ENCODE data around the gene POMT2.
"Not testable (repeated sequence)": the region's sequence is repeated elsewhere in the genome, so short reads cannot be mapped to it uniquely, and the experiment has no call there.

POMT2 gene

GRCh38 chr14:77324289-77324688 is 3.6 kb upstream of the POMT2 start:
- no peak for DNase-seq (ENCODE audit: low read depth)

- DNase-seq (ENCODE audit: low read depth) = no peak
Measured at GRCh38 chr14:77323571-77323970, 2.9 kb upstream of the POMT2 start.

- no peak for DNase-seq (ENCODE audit: low read depth)
Measured at GRCh38 chr14:77322951-77323350, 2.3 kb upstream of the POMT2 start.

GRCh38 chr14:77322250-77322902 is 1.7 kb upstream of the POMT2 start:
- DNase-seq (ENCODE audit: low read depth) = no peak

GRCh38 chr14:77319422-77319821 is 1.3 kb downstream of the POMT2 start:
- DNase-seq (ENCODE audit: low read depth) = no peak

- not testable (repeated sequence) for DNase-seq (ENCODE audit: low read depth)
Measured at GRCh38 chr14:77318756-77319155, 1.9 kb downstream of the POMT2 start.

GRCh38 chr14:77318006-77318553 is 2.6 kb downstream of the POMT2 start:
- DNase-seq (ENCODE audit: low read depth) = no peak

GRCh38 chr14:77316872-77317301 is 3.8 kb downstream of the POMT2 start:
- no peak for DNase-seq (ENCODE audit: low read depth)

- DNase-seq (ENCODE audit: low read depth) = no peak
Measured at GRCh38 chr14:77316195-77316505, 4.5 kb downstream of the POMT2 start.

- DNase-seq (ENCODE audit: low read depth) = no peak
Measured at GRCh38 chr14:77314539-77315457, 5.9 kb downstream of the POMT2 start.

- DNase-seq (ENCODE audit: low read depth) = no peak
Measured at GRCh38 chr14:77314043-77314442, 6.6 kb downstream of the POMT2 start.

GRCh38 chr14:77313371-77313770 is 7.3 kb downstream of the POMT2 start:
- DNase-seq (ENCODE audit: low read depth) = no peak

- DNase-seq (ENCODE audit: low read depth) = no peak
Measured at GRCh38 chr14:77311217-77311616, 9.5 kb downstream of the POMT2 start.

GRCh38 chr14:77310026-77310425 is 10.7 kb downstream of the POMT2 start:
- DNase-seq (ENCODE audit: low read depth) = no peak

GRCh38 chr14:77309131-77309530 is 11.6 kb downstream of the POMT2 start:
- no peak for DNase-seq (ENCODE audit: low read depth)

GRCh38 chr14:77306851-77307496 is 13.7 kb downstream of the POMT2 start:
- no peak for DNase-seq (ENCODE audit: low read depth)

- DNase-seq (ENCODE audit: low read depth) = no peak
Measured at GRCh38 chr14:77306416-77306815, 14.3 kb downstream of the POMT2 start.

- DNase-seq (ENCODE audit: low read depth) = no peak
Measured at GRCh38 chr14:77305696-77306095, 15.0 kb downstream of the POMT2 start.

- DNase-seq (ENCODE audit: low read depth) = no peak
Measured at GRCh38 chr14:77303417-77304156, 17.1 kb downstream of the POMT2 start.

- no peak for DNase-seq (ENCODE audit: low read depth)
Measured at GRCh38 chr14:77302926-77303325, 17.8 kb downstream of the POMT2 start.

- peak; percentile 23 for DNase-seq (ENCODE audit: low read depth)
Measured at GRCh38 chr14:77301103-77301502, 19.6 kb downstream of the POMT2 start.

GRCh38 chr14:77299771-77300170 is 20.9 kb downstream of the POMT2 start:
- DNase-seq (ENCODE audit: low read depth) = no peak
